ENCODE measurements around the gene RBM34.
"Not testable (repeated sequence)": the region's sequence is repeated elsewhere in the genome, so short reads cannot be mapped to it uniquely, and the experiment has no call there.

RBM34 gene

GRCh38 chr1:235097501-235097900 lies 63.5 kb downstream of the RBM34 start:
- H3K36me3 ChIP-seq (ENCODE audit: insufficient read depth, low read length); H3K4me3 ChIP-seq (ENCODE audit: low read length); H3K9me3 ChIP-seq (replicated peaks; ENCODE audit: low read length); H3K9ac ChIP-seq (ENCODE audit: low read depth, low read length); H3K27me3 ChIP-seq (ENCODE audit: control insufficient read depth, insufficient read depth, low read length); H3K4me2 ChIP-seq (ENCODE audit: low read length): not testable (repeated sequence)
- H3K4me1 ChIP-seq (ENCODE audit: control insufficient read depth, insufficient read depth, low read length): peaks cover 10% of the 10 kb centered on the region

- H3K4me1 ChIP-seq (ENCODE audit: control insufficient read depth, insufficient read depth, low read length): peaks cover 4% of the 10 kb centered on the region
- no peaks in the 10 kb centered on the region for H3K36me3 ChIP-seq (ENCODE audit: insufficient read depth, low read length)
- no peak overlapping the region for H3K9ac ChIP-seq (ENCODE audit: low read depth, low read length)
- no peak overlapping the region for H3K4me3 ChIP-seq (ENCODE audit: low read length)
- no peaks in the 10 kb centered on the region for H3K9me3 ChIP-seq (replicated peaks; ENCODE audit: low read length)
- H3K27me3 ChIP-seq (ENCODE audit: control insufficient read depth, insufficient read depth, low read length): no peaks in the 10 kb centered on the region
- no peak overlapping the region for H3K4me2 ChIP-seq (ENCODE audit: low read length)
These were observed 65.0 kb downstream of the RBM34 start for GRCh38 chr1:235095938-235096562.

GRCh38 chr1:235093696-235094592 lies 67.1 kb downstream of the RBM34 start:
- H3K4me1 ChIP-seq (ENCODE audit: control insufficient read depth, insufficient read depth, low read length): peaks cover 4% of the 10 kb centered on the region
- no peaks in the 10 kb centered on the region for H3K36me3 ChIP-seq (ENCODE audit: insufficient read depth, low read length)
- H3K27me3 ChIP-seq (ENCODE audit: control insufficient read depth, insufficient read depth, low read length): no peaks in the 10 kb centered on the region
- H3K4me2 ChIP-seq (ENCODE audit: low read length): peak overlapping the region; percentile 27
- H3K9ac ChIP-seq (ENCODE audit: low read depth, low read length): no peak overlapping the region
- no peak overlapping the region for H3K4me3 ChIP-seq (ENCODE audit: low read length)
- H3K9me3 ChIP-seq (replicated peaks; ENCODE audit: low read length): no peaks in the 10 kb centered on the region

- H3K36me3 ChIP-seq (ENCODE audit: insufficient read depth, low read length): no peaks in the 10 kb centered on the region
- no peaks in the 10 kb centered on the region for H3K27me3 ChIP-seq (ENCODE audit: control insufficient read depth, insufficient read depth, low read length)
- H3K9ac ChIP-seq (ENCODE audit: low read depth, low read length): no peak overlapping the region
- H3K4me1 ChIP-seq (ENCODE audit: control insufficient read depth, insufficient read depth, low read length): peaks cover 4% of the 10 kb centered on the region
- H3K4me3 ChIP-seq (ENCODE audit: low read length): no peak overlapping the region
- peak overlapping the region; percentile 27 for H3K4me2 ChIP-seq (ENCODE audit: low read length)
- no peaks in the 10 kb centered on the region for H3K9me3 ChIP-seq (replicated peaks; ENCODE audit: low read length)
These were observed 67.9 kb downstream of the RBM34 start for GRCh38 chr1:235093013-235093695.

GRCh38 chr1:235092415-235092814 lies 68.6 kb downstream of the RBM34 start:
- H3K4me1 ChIP-seq (ENCODE audit: control insufficient read depth, insufficient read depth, low read length); H3K27me3 ChIP-seq (ENCODE audit: control insufficient read depth, insufficient read depth, low read length); H3K9me3 ChIP-seq (replicated peaks; ENCODE audit: low read length); H3K4me2 ChIP-seq (ENCODE audit: low read length); H3K9ac ChIP-seq (ENCODE audit: low read depth, low read length); H3K4me3 ChIP-seq (ENCODE audit: low read length); H3K36me3 ChIP-seq (ENCODE audit: insufficient read depth, low read length): not testable (repeated sequence)

- not testable (repeated sequence) for H3K4me1 ChIP-seq (ENCODE audit: control insufficient read depth, insufficient read depth, low read length); H3K4me2 ChIP-seq (ENCODE audit: low read length)
These were observed 69.0 kb downstream of the RBM34 start for GRCh38 chr1:235092045-235092406.

GRCh38 chr1:235091319-235092044 lies 69.6 kb downstream of the RBM34 start:
- not testable (repeated sequence) for H3K4me3 ChIP-seq (ENCODE audit: low read length)

More at GRCh38 chr1:235092045-235092406, 69.0 kb downstream of the RBM34 start:
- not testable (repeated sequence) for H3K9ac ChIP-seq (ENCODE audit: low read depth, low read length); H3K4me3 ChIP-seq (ENCODE audit: low read length); H3K27me3 ChIP-seq (ENCODE audit: control insufficient read depth, insufficient read depth, low read length); H3K9me3 ChIP-seq (replicated peaks; ENCODE audit: low read length); H3K36me3 ChIP-seq (ENCODE audit: insufficient read depth, low read length)

GRCh38 chr1:235090406-235091069 lies 70.5 kb downstream of the RBM34 start:
- Histone ChIP-seq H3K4me3 (ENCODE audit: low read length) (no peak overlapping the region), H3K9ac (ENCODE audit: low read depth, low read length) (no peak overlapping the region), H3K4me2 (ENCODE audit: low read length) (no peak overlapping the region), H3K27me3 (ENCODE audit: control insufficient read depth, insufficient read depth, low read length) (no peaks in the 10 kb centered on the region), H3K36me3 (ENCODE audit: insufficient read depth, low read length) (no peaks in the 10 kb centered on the region), H3K4me1 (ENCODE audit: control insufficient read depth, insufficient read depth, low read length) (peaks cover 4% of the 10 kb centered on the region), H3K9me3 (replicated peaks; ENCODE audit: low read length) (no peaks in the 10 kb centered on the region)

More at GRCh38 chr1:235091319-235092044, 69.6 kb downstream of the RBM34 start:
- not testable (repeated sequence) for H3K27me3 ChIP-seq (ENCODE audit: control insufficient read depth, insufficient read depth, low read length); H3K4me2 ChIP-seq (ENCODE audit: low read length); H3K36me3 ChIP-seq (ENCODE audit: insufficient read depth, low read length); H3K4me1 ChIP-seq (ENCODE audit: control insufficient read depth, insufficient read depth, low read length); H3K9me3 ChIP-seq (replicated peaks; ENCODE audit: low read length); H3K9ac ChIP-seq (ENCODE audit: low read depth, low read length)

- Histone ChIP-seq H3K4me1 (ENCODE audit: control insufficient read depth, insufficient read depth, low read length) (peaks cover 7% of the 10 kb centered on the region), H3K9ac (ENCODE audit: low read depth, low read length) (no peak overlapping the region), H3K36me3 (ENCODE audit: insufficient read depth, low read length) (no peaks in the 10 kb centered on the region), H3K4me3 (ENCODE audit: low read length) (no peak overlapping the region), H3K27me3 (ENCODE audit: control insufficient read depth, insufficient read depth, low read length) (no peaks in the 10 kb centered on the region), H3K9me3 (replicated peaks; ENCODE audit: low read length) (no peaks in the 10 kb centered on the region), H3K4me2 (ENCODE audit: low read length) (no peak overlapping the region)
These were observed 72.1 kb downstream of the RBM34 start for GRCh38 chr1:235088907-235089306.

- no peak overlapping the region for H3K4me3 ChIP-seq (ENCODE audit: low read length)
- H3K9me3 ChIP-seq (replicated peaks; ENCODE audit: low read length): no peaks in the 10 kb centered on the region
- H3K4me1 ChIP-seq (ENCODE audit: control insufficient read depth, insufficient read depth, low read length): peaks cover 8% of the 10 kb centered on the region
- no peak overlapping the region for H3K9ac ChIP-seq (ENCODE audit: low read depth, low read length)
- H3K27me3 ChIP-seq (ENCODE audit: control insufficient read depth, insufficient read depth, low read length): no peaks in the 10 kb centered on the region
- no peaks in the 10 kb centered on the region for H3K36me3 ChIP-seq (ENCODE audit: insufficient read depth, low read length)
- H3K4me2 ChIP-seq (ENCODE audit: low read length): no peak overlapping the region
These were observed 72.6 kb downstream of the RBM34 start for GRCh38 chr1:235088430-235088829.

GRCh38 chr1:235087906-235088305 lies 73.1 kb downstream of the RBM34 start:
- no peak overlapping the region for H3K9ac ChIP-seq (ENCODE audit: low read depth, low read length)
- H3K36me3 ChIP-seq (ENCODE audit: insufficient read depth, low read length): no peaks in the 10 kb centered on the region
- no peak overlapping the region for H3K4me2 ChIP-seq (ENCODE audit: low read length)
- H3K9me3 ChIP-seq (replicated peaks; ENCODE audit: low read length): no peaks in the 10 kb centered on the region
- no peak overlapping the region for H3K4me3 ChIP-seq (ENCODE audit: low read length)
- no peaks in the 10 kb centered on the region for H3K27me3 ChIP-seq (ENCODE audit: control insufficient read depth, insufficient read depth, low read length)
- H3K4me1 ChIP-seq (ENCODE audit: control insufficient read depth, insufficient read depth, low read length): peaks cover 12% of the 10 kb centered on the region
